Psoas muscle (tissue), 8 donors: Measurements from ENCODE around the gene SFRP5. TPM values are rescaled to one million over a fixed set of nuclear protein-coding genes. Genes with fewer than 3 reads are reported as not detected.

ENCODE experiments used
- ATAC-seq, 4 donors: fragments of 200-7000 bp; cut with Tn5 transposase; one replicate each; pipeline ENCODE4 v1.9.1; 2020; ENCODE audit warnings: moderate library complexity in 3 of 4, mild to moderate bottlenecking in 2 of 4
- DNase-seq, 2 donors: peaks; one replicate each; pipeline ENCODE4 v3.0.0-alpha.2; 2020
- H3K27ac ChIP-seq: fragments of 200-600 bp; one replicate; pipeline ENCODE4 v1.8.0; 2022
- H3K27me3 ChIP-seq, 3 donors: fragments of 200-600 bp in 1 of 3; one replicate each; pipeline versions ENCODE4 v1.6.1 to v1.8.0; 2013 to 2022; ENCODE audit warnings: low read length in 2 of 3, mild to moderate bottlenecking in 2 of 3, moderate library complexity in 1 of 3; ENCODE audit not compliant: insufficient read depth in 3 of 3
- H3K36me3 ChIP-seq, 2 donors: fragments of 200-600 bp in 1 of 2; one replicate each; pipeline versions ENCODE4 v1.6.1 to v1.8.0; 2013 to 2022; ENCODE audit warnings: low read depth in 1 of 2, mild to moderate bottlenecking in 1 of 2, moderate library complexity in 1 of 2; ENCODE audit not compliant: insufficient read depth in 1 of 2
- H3K4me1 ChIP-seq: fragments of 200-600 bp; one replicate; pipeline ENCODE4 v1.8.0; 2022
- H3K4me3 ChIP-seq: fragments of 200-600 bp; one replicate; pipeline ENCODE4 v1.8.0; 2022; ENCODE audit warnings: mild to moderate bottlenecking
- H3K9me3 ChIP-seq: fragments of 200-600 bp; one replicate; pipeline ENCODE4 v1.8.0; 2022
- CTCF ChIP-seq: fragments of 200-600 bp; IDR thresholded peaks from one replicate; pipeline ENCODE4 v1.8.0; 2022; ENCODE audit warnings: antibody characterized with exemption
- WGBS, 3 donors: extraction: QIAGEN DNeasy Blood & Tissue Kit; methylation state at CpG; one replicate each; pipeline versions ENCODE4 v1.1.6 to v1.1.7; 2013; 5-methylcytosine and 5-hydroxymethylcytosine counted together
- intact Hi-C, 2 donors: fragments of 100-400 bp; cut with DNase I; formaldehyde crosslinking; loops; one replicate each; pipeline versions ENCODE4 v1.11.0 to v1.14.2; 2022
- polyA plus RNA-seq, 3 donors: library from polyadenylated mRNA; stranded (reverse); fragments of 200-250 nt; gene quantifications; one replicate each; pipeline ENCODE4 v1.2.3, GENCODE V29; 2013
- total RNA-seq, 4 donors: library from RNA; stranded (reverse); fragmentation: NEBNext Ultra II Directional in 2 of 4; extraction: Animal tissue kit (Norgen Biotek cat#: 25700) in 2 of 4; gene quantifications; one replicate each; pipeline versions ENCODE4 v1.2.1 to v1.2.4, GENCODE V29; 2021 to 2023
- donor health status: healthy with polysubstance abuse.
- donor health status: DM: no; HTN: no; CAD: no; lungs with moderate emphysema.
- donor health status: Bipolar disorder and iron deficiency.
- donor health status: healthy.
- donor health status: DM: yes; HTN: yes; CAD: no.
- donor health status: DM: no; HTN: no; CAD: no.
- donor health status: DM: no; HTN: no; CAD: no.
- donor health status: DM: yes; HTN: yes; CAD: no.

SFRP5 gene
- total and polyA plus RNA-seq, 7 donors: 0.16 to 0.73 (median 0.47) TPM; not detected in 2

GRCh38 chr10:97752956-97753355 lies 18.8 kb downstream of the SFRP5 start:
- H3K27ac ChIP-seq: no peak overlapping the region
- TF ChIP-seq CTCF: no peak
- intact Hi-C loops: no loop called here
- H3K36me3 ChIP-seq: peaks cover 15 to 100% of the 10 kb centered on the region in 2 donors
- DNase-seq (no peak), ATAC-seq (no peak)
- H3K4me1 ChIP-seq: no peaks in the 10 kb centered on the region
- H3K27me3 ChIP-seq: no peaks in the 10 kb centered on the region
- H3K4me3 ChIP-seq: no peak overlapping the region
- 92 to 94% (median 92%) methylated on average over 18 of the region's 18 CpGs for WGBS, 3 donors
- H3K9me3 ChIP-seq: no peaks in the 10 kb centered on the region

- 77 to 85% (median 82%) methylated on average over 10 of the region's 10 CpGs for WGBS, 3 donors
- no peak for TF ChIP-seq CTCF
- Histone ChIP-seq H3K36me3 (peaks cover 10 to 100% of the 10 kb centered on the region in 2 donors), H3K9me3 (no peaks in the 10 kb centered on the region), H3K4me3 (no peak overlapping the region), H3K27ac (no peak overlapping the region), H3K27me3 (no peaks in the 10 kb centered on the region), H3K4me1 (no peaks in the 10 kb centered on the region)
- ATAC-seq (no peak), DNase-seq (no peak)
- intact Hi-C loops: no loop called here
Observed at GRCh38 chr10:97748116-97748515, 23.7 kb downstream of the SFRP5 start.

DNA sequence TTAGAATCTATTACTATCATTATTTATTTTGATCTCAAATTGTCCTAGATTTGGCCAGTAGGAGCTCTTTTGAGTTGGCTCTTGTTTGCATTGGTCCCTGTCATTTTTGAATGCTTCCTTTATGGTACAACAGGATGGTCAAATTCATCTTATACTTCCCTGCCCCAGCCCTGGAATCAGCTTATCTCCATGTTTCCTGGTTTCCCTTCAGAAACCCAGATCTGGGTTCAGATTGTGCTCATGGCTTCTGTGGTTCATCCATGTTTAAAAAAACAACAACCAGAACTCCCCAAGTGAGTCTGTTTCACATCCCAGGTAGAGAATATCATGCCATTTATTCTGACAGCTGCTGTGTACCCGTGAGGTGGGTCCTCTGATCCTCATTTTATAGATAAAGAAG lies 24.2 kb downstream of the SFRP5 start:
- Histone ChIP-seq H3K9me3 (no peaks in the 10 kb centered on the region), H3K4me1 (no peaks in the 10 kb centered on the region), H3K4me3 (no peak overlapping the region), H3K27ac (no peak overlapping the region), H3K36me3 (peaks cover 10 to 100% of the 10 kb centered on the region in 2 donors), H3K27me3 (no peaks in the 10 kb centered on the region)
- no peak for DNase-seq
- WGBS, 3 donors: 87 to 88% (median 87%) methylated on average over 1 of the region's 1 CpG
- no peak for ATAC-seq
- intact Hi-C loops: no loop called here
- no peak for TF ChIP-seq CTCF

DNA sequence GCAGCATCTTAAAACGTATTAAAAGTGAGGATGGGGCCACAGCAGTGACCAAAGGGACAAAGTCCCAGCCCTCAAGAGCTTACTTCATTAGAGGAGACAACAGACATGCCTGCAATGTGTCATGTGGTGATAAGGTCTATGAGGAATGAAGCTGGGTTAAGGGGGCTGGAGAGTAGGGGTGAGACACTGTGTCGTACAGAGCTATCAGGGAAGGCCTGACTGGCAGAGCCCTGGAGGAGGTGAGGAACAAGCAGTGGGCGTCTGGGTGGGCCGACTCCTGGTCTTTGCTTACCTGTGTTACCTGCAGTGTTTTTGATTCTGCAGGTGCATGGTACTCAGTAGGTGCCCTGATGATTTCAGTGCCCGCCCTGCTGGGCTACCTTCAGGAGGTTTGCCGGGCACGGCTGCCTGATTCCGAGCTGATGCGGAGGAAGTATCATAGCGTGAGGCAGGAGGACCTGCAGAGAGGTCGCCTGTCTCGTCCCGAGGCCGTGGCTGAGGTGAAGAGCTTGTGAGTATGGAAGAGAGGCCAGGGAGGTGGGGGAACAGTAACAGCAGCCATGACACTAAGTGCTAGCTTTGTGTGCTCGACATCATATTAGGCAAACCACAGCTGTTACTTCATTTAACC lies 27.3 kb downstream of the SFRP5 start:
- H3K36me3 ChIP-seq: peaks cover 3 to 99% of the 10 kb centered on the region in 2 donors
- DNase-seq: no peak
- ATAC-seq: no peak
- H3K27me3 ChIP-seq: no peaks in the 10 kb centered on the region
- H3K27ac ChIP-seq: no peak overlapping the region
- no peak overlapping the region for H3K4me3 ChIP-seq
- intact Hi-C loops: no loop called here
- H3K9me3 ChIP-seq: no peaks in the 10 kb centered on the region
- H3K4me1 ChIP-seq: no peaks in the 10 kb centered on the region
- no peak for TF ChIP-seq CTCF
- 91 to 93% (median 92%) methylated on average over 15 of the region's 15 CpGs for WGBS, 3 donors
